ENCODE data around the gene KATNA1.
"Not testable (repeated sequence)": the region's sequence is repeated elsewhere in the genome, so short reads cannot be mapped to it uniquely, and the experiment has no call there.

Gene KATNA1

DNA sequence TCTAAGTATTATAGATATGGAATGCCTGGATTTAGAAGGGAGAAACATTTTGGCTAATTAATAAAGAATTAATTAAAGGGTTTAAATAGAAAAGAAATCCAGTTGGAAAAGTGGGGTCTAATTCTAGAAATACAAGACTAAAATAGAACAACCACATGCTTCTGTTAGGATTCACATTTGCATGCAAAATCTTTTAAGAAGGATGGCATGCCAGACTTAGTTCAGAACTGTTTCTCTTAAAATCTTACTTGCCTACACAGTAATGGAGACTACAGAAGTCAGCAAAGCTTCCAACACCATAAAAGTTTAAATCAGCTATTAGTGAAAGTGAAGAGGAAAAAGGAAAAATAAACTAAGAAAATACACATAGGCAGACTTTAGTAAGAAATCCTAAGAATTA, 32.7 kb upstream of the KATNA1 start:
- TF ChIP-seq, protein P1, sequence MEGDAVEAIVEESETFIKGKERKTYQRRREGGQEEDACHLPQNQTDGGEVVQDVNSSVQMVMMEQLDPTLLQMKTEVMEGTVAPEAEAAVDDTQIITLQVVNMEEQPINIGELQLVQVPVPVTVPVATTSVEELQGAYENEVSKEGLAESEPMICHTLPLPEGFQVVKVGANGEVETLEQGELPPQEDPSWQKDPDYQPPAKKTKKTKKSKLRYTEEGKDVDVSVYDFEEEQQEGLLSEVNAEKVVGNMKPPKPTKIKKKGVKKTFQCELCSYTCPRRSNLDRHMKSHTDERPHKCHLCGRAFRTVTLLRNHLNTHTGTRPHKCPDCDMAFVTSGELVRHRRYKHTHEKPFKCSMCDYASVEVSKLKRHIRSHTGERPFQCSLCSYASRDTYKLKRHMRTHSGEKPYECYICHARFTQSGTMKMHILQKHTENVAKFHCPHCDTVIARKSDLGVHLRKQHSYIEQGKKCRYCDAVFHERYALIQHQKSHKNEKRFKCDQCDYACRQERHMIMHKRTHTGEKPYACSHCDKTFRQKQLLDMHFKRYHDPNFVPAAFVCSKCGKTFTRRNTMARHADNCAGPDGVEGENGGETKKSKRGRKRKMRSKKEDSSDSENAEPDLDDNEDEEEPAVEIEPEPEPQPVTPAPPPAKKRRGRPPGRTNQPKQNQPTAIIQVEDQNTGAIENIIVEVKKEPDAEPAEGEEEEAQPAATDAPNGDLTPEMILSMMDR (IDR thresholded peaks at IDR 0.05; ENCODE audit: low read depth, low read length), result no peak
- no peak overlapping the region for H3K4me3 ChIP-seq (ENCODE audit: low read depth, low read length)

- TF ChIP-seq, protein P1 (IDR thresholded peaks at IDR 0.05; ENCODE audit: low read depth, low read length), result no peak
- no peak overlapping the region for H3K4me3 ChIP-seq (ENCODE audit: low read depth, low read length)
Observed at GRCh38 chr6:149680503-149680902, 32.0 kb upstream of the KATNA1 start.

DNA sequence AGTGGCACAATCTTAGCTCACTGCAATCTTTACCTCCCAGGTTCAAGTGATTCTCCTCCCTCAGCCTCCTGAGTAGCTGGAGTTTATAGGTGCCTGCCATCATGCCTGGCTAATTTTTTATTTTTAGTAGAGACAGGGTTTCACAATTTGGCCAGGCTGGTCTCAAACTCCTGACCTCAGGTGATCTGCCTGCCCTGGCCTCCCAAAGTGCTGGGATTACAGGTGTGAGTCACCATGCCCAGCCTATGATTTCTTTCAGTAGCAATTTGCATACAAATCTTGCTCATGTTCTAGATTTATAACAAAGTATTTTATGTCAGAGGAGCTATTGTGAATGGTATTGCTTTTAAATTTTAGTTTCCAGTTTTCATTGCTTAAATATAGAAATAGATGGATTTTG, 23.8 kb upstream of the KATNA1 start:
- H3K4me3 ChIP-seq (ENCODE audit: low read depth, low read length), result not testable (repeated sequence)

GRCh38 chr6:149660028-149660427, 11.5 kb upstream of the KATNA1 start:
- TF ChIP-seq, protein P1 (IDR thresholded peaks at IDR 0.05; ENCODE audit: low read depth, low read length), result no peak
- no peak overlapping the region for H3K4me3 ChIP-seq (ENCODE audit: low read depth, low read length)

GRCh38 chr6:149657441-149657840, 8.9 kb upstream of the KATNA1 start:
- TF ChIP-seq, protein P1 (IDR thresholded peaks at IDR 0.05; ENCODE audit: low read depth, low read length), result no peak
- no peak overlapping the region for H3K4me3 ChIP-seq (ENCODE audit: low read depth, low read length)

- H3K4me3 ChIP-seq (ENCODE audit: low read depth, low read length), result no peak overlapping the region
- TF ChIP-seq, protein P1 (IDR thresholded peaks at IDR 0.05; ENCODE audit: low read depth, low read length), result no peak
Observed at GRCh38 chr6:149651056-149651455, 2.5 kb upstream of the KATNA1 start.

DNA sequence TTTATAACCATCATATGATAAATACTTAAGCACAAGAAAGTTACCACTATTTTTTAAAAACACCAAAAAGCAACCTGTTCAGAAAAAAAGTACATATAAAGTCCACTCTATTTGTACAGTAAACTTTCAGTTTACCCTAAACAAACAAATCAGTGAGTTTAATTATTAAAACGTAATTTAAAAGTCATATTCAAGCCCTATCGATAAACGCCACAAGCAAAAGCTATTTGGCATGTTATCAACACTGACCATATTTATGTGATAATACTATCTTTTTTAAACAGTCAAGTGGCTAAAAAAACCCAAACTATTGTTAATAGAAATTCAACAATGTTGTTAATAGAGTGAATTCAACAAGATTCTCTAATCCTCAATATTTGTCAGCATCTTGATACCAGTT, 1.9 kb downstream of the KATNA1 start:
- peak overlapping the region; percentile 80 for H3K4me3 ChIP-seq (ENCODE audit: low read depth, low read length)

More for the DNA sequence above, 1.9 kb downstream of the KATNA1 start:
- TF ChIP-seq, protein P1 (IDR thresholded peaks at IDR 0.05; ENCODE audit: low read depth, low read length), result no peak

Measured in WI38 (cell line).